ENCODE results near the gene CKAP5. TPM values are rescaled to one million over a fixed set of nuclear protein-coding genes. Genes with fewer than 3 reads are reported as not detected.

Gene CKAP5
- total RNA-seq, 2 experiments from 2014 or later = 161 to 243 TPM

DNA sequence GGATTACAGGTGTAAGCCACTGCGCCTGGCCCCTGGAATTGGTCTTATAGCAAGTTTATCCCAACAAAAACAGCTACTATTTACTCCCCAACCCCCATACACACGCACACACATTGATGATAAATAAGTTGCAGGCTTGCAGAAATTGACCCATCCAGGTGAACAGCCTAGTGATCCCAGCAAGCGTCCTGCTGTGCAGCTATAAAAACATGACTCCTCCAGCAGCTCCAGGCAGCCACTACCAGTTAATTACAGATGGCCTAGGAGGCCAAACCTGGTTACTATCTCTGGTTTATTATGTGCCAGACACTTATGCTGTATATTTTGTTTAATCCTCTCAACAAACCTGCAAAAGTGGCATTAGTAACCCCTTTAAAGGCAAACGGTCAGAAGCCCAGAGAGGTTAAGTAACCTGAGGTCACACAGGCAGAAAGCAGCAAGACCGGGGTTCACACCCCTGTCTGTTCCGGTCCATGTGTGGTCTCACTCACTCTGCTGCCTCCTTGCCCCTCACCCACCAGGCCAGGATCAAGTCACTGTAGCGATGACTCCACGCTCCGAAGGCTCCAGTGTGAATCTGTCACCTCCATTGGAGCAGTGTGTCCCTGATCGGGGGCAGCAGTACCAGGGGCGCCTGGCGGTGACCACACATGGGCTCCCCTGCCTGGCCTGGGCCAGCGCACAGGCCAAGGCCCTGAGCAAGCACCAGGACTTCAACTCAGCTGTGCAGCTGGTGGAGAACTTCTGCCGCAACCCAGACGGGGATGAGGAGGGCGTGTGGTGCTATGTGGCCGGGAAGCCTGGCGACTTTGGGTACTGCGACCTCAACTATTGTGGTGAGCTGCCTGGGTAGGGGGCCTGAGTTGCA is 120.5 kb downstream of the CKAP5 start:
- no TSS peak for BruUV-seq (replicated peaks)
- CTCF ChIA-PET (ENCODE audit: unreplicated experiment) = no interaction called here
- Histone ChIP-seq H3K4me1 (ENCODE audit: insufficient read depth, low read length, poor library complexity, severe bottlenecking) (peaks cover 9% of the 10 kb centered on the region), H3K9me3 (ENCODE audit: low read length) (no peaks in the 10 kb centered on the region), H3K27ac (ENCODE audit: low read depth, low read length, poor library complexity, severe bottlenecking) (no peak overlapping the region), H3K4me3 (ENCODE audit: low read depth, low read length, poor library complexity, severe bottlenecking) (no peak overlapping the region), H2AFZ (ENCODE audit: low read length) (no peak overlapping the region), H3K4me2 (ENCODE audit: low read length) (no peak overlapping the region), H3K9me2 (ENCODE audit: insufficient read depth, low read length) (no peaks in the 10 kb centered on the region), H3K79me2 (ENCODE audit: insufficient read depth, low read depth, low read length) (no peaks in the 10 kb centered on the region), H4K20me1 (ENCODE audit: insufficient read depth, low read length) (no peaks in the 10 kb centered on the region), H3K36me3 (ENCODE audit: insufficient read depth, low read length) (no peaks in the 10 kb centered on the region)
- POLR2A ChIA-PET = no interaction called here
- no peak for DNase-seq (ENCODE audit: low spot score)
- TF ChIP-seq, protein P1, sequence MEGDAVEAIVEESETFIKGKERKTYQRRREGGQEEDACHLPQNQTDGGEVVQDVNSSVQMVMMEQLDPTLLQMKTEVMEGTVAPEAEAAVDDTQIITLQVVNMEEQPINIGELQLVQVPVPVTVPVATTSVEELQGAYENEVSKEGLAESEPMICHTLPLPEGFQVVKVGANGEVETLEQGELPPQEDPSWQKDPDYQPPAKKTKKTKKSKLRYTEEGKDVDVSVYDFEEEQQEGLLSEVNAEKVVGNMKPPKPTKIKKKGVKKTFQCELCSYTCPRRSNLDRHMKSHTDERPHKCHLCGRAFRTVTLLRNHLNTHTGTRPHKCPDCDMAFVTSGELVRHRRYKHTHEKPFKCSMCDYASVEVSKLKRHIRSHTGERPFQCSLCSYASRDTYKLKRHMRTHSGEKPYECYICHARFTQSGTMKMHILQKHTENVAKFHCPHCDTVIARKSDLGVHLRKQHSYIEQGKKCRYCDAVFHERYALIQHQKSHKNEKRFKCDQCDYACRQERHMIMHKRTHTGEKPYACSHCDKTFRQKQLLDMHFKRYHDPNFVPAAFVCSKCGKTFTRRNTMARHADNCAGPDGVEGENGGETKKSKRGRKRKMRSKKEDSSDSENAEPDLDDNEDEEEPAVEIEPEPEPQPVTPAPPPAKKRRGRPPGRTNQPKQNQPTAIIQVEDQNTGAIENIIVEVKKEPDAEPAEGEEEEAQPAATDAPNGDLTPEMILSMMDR (conservative IDR thresholded peaks at IDR 0.05; ENCODE audit: low read length) = no peak
- TF ChIP-seq EZH2phosphoT487 (IDR thresholded peaks at IDR 0.05; ENCODE audit: borderline replicate concordance, low read depth, low read length) = no peak
- intact Hi-C loops (cut with micrococcal nuclease; ENCODE audit: unreplicated experiment) = no loop called here

DNA sequence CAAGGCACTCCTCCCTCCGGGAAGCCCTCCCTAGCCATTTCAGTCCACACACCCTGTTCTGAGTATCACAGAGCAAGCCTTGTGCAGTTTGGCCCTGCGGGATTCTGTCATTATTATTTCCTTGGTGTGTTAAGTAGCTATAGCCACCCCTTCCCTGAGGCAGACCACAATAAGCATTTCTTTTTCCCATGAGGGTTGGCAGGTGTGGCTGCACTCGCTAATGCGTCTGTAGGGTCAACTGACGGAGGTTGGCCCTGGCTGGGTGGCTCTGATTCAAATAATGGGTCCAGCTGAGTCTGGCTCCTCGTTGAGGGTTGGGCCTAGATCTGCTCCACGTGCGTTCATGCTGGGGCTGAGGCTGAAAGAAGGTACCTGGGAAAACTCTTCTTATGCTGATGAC is 122.0 kb downstream of the CKAP5 start:
- Histone ChIP-seq H3K27ac (ENCODE audit: low read depth, low read length, poor library complexity, severe bottlenecking) (no peak overlapping the region), H3K4me1 (ENCODE audit: insufficient read depth, low read length, poor library complexity, severe bottlenecking) (peaks cover 9% of the 10 kb centered on the region), H3K9me3 (ENCODE audit: low read length) (no peaks in the 10 kb centered on the region), H3K4me2 (ENCODE audit: low read length) (no peak overlapping the region), H3K36me3 (ENCODE audit: insufficient read depth, low read length) (no peaks in the 10 kb centered on the region), H3K4me3 (ENCODE audit: low read depth, low read length, poor library complexity, severe bottlenecking) (no peak overlapping the region), H4K20me1 (ENCODE audit: insufficient read depth, low read length) (no peaks in the 10 kb centered on the region), H3K9me2 (ENCODE audit: insufficient read depth, low read length) (no peaks in the 10 kb centered on the region), H3K79me2 (ENCODE audit: insufficient read depth, low read depth, low read length) (no peaks in the 10 kb centered on the region), H2AFZ (ENCODE audit: low read length) (peak overlapping the region; percentile 64)
- BruUV-seq (replicated peaks) = no TSS peak
- no peak for TF ChIP-seq EZH2phosphoT487 (IDR thresholded peaks at IDR 0.05; ENCODE audit: borderline replicate concordance, low read depth, low read length)
- TF ChIP-seq, protein P1 (conservative IDR thresholded peaks at IDR 0.05; ENCODE audit: low read length) = no peak
- peak; percentile 66 for DNase-seq (ENCODE audit: low spot score)
- POLR2A ChIA-PET = no interaction called here
- CTCF ChIA-PET (ENCODE audit: unreplicated experiment) = no interaction called here
- intact Hi-C loops (cut with micrococcal nuclease; ENCODE audit: unreplicated experiment) = no loop called here

DNA sequence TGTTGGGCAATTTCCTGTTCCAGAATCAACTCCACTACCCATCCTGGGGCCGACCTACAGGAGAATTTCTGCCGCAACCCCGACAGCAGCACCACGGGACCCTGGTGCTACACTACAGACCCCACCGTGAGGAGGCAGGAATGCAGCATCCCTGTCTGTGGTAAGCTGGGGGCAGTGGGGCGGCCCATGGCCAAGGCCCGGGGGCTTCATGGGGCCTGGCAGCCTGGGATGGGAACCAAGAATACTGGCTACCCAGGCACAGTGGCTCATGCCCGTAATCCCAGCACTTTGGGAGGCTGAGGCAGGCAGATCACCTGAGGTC is 122.8 kb downstream of the CKAP5 start:
- H3K4me3 ChIP-seq (ENCODE audit: low read depth, low read length, poor library complexity, severe bottlenecking) = no peak overlapping the region
- H4K20me1 ChIP-seq (ENCODE audit: insufficient read depth, low read length) = no peaks in the 10 kb centered on the region
- no peak for TF ChIP-seq EZH2phosphoT487 (IDR thresholded peaks at IDR 0.05; ENCODE audit: borderline replicate concordance, low read depth, low read length)
- TF ChIP-seq, protein P1 (conservative IDR thresholded peaks at IDR 0.05; ENCODE audit: low read length) = no peak
- H3K36me3 ChIP-seq (ENCODE audit: insufficient read depth, low read length) = no peaks in the 10 kb centered on the region
- no peak overlapping the region for H3K27ac ChIP-seq (ENCODE audit: low read depth, low read length, poor library complexity, severe bottlenecking)
- DNase-seq (ENCODE audit: low spot score) = no peak
- no TSS peak for BruUV-seq (replicated peaks)
- H3K4me2 ChIP-seq (ENCODE audit: low read length) = no peak overlapping the region
- no peaks in the 10 kb centered on the region for H3K79me2 ChIP-seq (ENCODE audit: insufficient read depth, low read depth, low read length)
- no peaks in the 10 kb centered on the region for H3K9me2 ChIP-seq (ENCODE audit: insufficient read depth, low read length)
- intact Hi-C loops (cut with micrococcal nuclease; ENCODE audit: unreplicated experiment) = no loop called here
- H3K9me3 ChIP-seq (ENCODE audit: low read length) = no peaks in the 10 kb centered on the region
- CTCF ChIA-PET (ENCODE audit: unreplicated experiment) = no interaction called here
- POLR2A ChIA-PET = no interaction called here
- peaks cover 13% of the 10 kb centered on the region for H3K4me1 ChIP-seq (ENCODE audit: insufficient read depth, low read length, poor library complexity, severe bottlenecking)
- H2AFZ ChIP-seq (ENCODE audit: low read length) = no peak overlapping the region
